Suppressor macrophage (primary cell): Measurements from ENCODE around the gene ARID4A.
"Not testable (repeated sequence)": the region's sequence is repeated elsewhere in the genome, so short reads cannot be mapped to it uniquely, and the experiment has no call there.

Source experiments
- DNase-seq, 4 experiments: peaks; one replicate each; pipeline ENCODE4 v3.0.0-alpha.2; 2020 to 2022

Gene ARID4A

DNA sequence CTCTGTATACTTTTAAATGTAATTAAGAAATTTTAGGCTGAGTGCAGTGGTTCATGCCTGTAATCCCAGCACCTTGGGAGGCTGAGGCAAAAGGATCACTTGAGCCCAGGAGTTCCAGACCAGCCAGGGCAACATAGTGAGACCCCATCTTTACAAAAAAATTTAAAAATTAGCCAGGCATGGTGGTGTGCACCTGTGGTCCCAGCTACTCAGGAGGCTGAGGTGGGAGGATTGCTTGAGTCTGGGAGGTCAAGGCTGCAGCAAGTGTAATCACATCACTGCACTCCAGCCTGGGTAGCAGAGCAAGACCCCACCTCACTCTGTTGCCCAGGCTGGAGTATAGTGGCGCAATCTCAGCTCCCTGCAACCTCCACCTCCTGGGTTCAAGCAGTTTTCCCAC lies 63.9 kb downstream of the ARID4A start:
- not testable (repeated sequence) for DNase-seq

DNA sequence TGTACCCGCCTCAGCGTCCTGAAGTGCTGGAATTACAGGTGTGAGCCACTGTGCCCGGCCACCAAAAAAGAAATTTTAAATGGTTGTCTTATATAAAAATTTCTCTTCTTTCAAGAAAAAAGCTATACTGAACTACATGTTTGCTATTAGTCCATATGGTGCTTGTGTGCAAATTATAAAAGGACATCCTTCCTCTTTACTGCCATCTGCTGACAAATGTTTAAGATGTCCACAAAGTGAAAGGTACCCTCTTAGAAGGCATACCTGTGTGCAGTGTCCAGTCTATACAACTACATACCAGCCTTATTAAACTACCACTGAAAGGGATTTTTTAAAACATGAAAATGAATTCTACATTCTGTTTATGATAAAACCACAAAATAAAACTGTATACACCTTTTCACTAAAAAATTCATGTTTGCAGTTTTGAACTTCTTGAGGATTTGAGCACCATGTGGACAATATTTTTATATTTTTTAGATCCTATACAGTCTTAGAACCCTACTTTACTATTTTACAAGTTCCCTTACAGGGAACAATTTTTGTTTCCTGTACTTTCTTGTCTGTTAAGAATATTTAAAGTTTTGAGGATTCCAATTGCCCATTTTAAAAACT lies 64.5 kb downstream of the ARID4A start:
- DNase-seq, result peak in 1 of 4 experiments; percentile 28

DNA sequence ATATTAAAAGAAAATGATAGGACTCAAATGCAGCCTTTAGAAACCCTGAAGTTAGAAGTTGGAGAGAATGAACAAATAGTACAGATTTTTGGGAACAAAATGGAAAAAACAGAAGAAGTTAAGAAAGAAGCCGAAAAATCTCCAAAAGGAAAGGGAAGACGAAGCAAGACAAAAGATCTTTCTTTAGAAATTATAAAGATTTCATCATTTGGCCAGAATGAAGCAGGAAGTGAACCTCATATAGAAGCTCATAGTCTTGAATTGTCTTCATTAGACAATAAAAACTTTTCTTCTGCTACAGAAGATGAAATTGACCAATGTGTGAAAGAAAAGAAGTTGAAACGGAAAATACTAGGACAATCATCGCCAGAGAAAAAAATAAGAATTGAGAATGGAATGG lies 66.0 kb downstream of the ARID4A start:
- peak in 2 of 4 experiments; percentile 47 to 48 for DNase-seq

DNA sequence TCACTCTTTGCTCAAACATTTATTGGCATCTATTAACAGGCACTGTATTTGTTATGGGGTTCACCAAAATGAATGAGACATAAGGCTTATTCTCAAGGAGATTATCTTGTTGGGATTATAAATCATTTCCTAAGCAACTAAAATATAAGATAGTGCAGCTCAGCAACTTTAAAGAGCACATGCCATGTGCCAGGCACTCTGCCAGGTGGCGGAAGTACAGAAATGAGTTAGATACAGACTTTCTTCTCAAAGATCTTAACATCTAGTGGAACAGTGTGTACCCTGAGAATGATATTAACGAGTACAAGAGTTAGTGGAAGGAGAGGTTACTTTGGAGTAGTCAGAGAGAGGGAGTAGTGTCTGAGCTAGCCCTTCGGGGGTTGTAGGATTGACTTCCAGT lies 68.9 kb downstream of the ARID4A start:
- no peak for DNase-seq

DNA sequence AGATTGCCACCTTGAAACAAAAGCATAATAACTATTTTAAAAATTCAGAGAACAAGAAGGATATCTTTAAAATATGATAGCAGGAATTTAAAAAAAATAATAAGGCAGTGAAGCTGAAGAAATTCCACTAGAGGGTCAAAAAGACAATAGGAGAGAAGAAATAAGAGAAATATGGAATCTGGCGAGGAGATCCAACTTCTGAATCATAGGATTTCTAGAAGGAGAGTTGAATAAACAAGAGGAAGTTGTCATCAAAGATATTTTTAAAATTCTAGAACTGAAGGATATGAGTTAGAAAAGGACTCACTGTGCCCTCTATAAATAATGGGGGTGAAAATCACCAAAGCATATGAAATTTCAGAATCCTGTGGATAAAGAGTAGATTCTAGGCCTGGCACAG lies 70.6 kb downstream of the ARID4A start:
- no peak for DNase-seq

DNA sequence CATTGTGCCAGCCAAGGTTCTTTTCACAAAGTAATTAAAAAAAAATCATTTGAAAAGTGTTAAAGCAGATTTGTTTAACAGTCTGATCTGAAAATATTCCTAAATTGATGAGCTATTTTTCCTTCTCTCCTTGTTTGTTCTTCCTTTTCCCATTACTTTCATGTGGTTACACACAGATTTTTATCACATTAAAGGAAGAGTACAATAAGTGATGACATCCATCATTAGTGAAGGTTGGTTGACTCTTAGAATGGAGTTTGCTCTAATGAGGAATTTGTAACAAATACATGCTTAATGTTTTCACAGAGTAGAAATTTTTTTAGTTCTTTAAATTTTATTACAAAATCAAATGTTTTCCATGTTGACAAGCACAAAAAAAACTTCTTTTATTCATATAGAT lies 78.4 kb downstream of the ARID4A start:
- no peak for DNase-seq

DNA sequence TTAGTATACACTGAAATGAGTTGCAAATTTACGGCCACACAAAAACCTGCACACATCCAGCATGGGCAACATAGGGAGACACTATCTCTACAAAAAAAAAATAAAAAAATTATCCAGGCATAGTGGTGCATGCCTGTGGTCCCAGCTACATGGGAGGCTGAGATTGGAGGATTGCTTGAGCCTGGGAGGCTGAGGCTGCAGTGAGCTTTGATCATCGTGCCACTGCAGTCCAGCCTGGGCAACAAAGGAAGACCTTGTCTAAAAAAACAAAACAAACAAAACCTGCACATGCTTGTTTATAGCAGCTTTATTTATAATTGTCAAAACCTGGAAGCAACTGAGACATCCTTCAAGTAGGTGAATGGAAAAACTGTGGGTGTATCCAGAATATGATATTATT lies 92.5 kb downstream of the ARID4A start:
- DNase-seq, result no peak

DNA sequence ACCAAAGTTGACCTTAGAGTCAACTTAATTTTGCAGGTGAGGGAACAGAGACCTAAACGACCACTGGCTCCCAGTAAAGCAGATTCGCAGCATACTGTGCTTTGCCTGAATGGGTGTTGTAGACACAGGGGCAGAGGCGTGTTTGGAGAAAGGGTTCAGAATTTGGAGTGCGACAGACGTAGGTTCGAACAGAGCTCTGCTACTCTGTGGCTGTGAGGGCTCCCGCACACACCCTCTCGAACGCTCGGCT lies 97.1 kb downstream of the ARID4A start:
- peak in 1 of 4 experiments; percentile 2 for DNase-seq

DNA sequence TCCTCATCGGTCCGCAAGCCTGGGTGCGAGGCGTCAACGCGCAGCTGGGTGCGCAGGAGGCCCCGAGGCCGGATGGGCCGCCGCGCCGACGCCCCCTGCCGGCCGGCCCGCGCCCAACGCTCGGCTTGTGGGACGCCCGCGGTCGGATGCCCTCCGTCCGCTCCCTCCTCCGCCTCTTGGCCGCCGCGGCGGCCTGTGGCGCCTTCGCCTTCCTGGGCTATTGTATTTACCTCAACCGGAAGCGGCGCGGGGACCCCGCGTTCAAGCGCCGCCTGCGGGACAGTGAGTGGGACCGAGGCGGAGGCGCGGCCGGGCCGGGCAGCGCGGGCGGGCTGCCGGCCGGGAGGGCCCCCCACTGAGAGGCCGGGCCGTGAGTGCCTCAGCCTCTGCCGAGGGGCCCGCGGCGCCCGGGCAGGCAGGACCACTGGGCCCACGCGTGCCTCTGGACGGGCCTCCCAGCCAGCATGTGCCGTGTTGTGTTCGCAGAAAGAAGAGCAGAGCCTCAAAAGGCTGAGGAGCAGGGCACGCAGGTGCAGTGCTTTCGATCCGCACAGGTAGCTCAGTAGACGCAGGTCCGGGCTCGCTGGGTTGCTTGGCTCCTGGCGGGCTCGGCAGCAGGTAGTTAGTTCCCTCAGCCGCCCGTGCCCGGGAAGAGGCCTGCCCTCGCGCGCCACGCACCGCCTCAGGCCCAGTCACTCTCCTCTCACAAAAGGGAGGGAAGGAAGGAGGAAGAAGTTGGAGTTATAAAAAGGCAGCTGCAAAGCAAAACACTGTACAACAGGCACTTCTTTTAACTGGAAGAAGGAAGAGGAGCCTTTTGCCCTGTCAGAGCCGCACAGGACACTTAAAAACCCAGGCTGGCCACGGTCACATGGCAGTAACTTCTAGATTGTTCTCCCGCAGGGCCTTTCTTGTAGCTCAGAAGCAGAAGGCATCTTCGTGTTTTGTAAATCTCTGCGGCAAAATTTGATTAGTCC lies 97.7 kb downstream of the ARID4A start, which contains the start of gene TOMM20L:
Gene TOMM20L (plus strand): TSS at position 119 of the 977 bp plus-strand sequence. CDS start 28 bp downstream, at position 147.
- DNase-seq, result peak; percentile 79 to 90 (median 88)

DNA sequence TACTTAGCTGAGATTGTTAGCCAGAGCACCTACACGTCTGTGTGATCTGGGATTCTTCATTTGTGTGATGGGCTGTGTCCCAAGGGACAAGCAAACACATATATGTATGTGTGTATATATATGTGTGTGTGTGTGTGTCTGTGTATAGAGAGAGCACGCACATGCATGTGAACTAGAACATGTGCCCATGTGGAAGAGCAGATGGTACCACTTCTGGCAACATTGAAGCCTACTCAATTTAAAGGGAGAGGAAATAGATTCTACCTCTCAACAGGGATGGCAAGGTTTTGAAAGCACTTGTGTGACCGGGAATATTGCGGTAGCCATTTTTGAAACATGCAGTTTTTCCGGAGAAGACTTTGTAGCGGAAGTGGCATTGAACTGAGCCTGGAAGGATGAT lies 98.8 kb downstream of the ARID4A start:
- no peak for DNase-seq

DNA sequence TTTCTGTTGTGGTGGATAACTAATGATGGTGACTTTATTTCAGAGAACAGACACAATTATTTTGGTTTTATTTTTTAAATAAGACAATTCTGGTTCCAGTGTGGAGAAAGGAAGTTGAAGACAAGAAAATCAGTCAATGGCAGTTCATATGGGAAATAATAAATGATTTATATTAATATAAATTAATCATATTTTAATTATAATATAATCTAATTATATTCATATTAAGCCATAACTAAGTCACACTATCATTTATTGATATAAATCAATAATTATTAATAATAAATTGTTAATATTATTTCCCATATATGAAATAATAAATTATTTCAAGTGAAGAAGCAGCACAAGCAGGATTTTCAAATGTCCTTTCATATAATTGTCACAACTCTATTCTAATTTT lies 100.1 kb downstream of the ARID4A start:
- no peak for DNase-seq

DNA sequence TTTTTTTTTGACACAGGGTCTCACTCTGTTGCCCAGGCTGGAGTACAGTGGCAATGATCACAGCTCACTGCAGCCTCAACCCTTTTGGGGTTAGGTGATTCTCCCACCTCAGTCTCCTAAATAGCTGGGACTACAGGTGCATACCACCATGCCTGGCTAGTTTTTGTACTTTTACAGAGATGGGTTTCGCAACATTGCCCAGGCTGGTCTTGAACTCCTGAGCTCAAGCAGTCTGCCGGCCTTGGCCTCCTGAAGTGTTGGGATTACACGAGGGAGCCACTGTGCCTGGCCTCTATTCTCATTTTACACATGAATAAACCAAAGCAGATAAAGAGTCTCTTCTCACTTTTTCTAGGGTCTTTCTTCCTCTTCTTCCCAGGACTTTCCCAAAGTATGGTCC lies 100.5 kb downstream of the ARID4A start:
- no peak for DNase-seq

DNA sequence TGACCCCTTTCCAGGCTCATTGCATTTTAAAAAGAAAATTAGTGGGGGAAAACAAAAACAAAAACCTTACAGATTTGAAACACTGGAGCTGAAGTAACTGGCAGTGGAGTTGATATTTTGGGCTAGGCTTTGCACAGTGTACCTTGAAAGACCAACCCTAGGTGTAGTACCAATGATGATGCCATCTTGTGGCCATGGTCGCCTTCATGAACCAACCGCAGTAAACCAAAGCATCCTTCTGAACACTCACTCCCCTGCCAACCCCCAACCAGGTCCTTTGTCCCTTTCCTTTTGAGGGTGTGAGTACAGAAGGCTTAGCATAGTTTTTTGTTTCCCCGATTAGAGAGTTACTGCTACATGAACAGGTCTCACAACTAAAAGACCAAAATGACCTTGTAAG lies 103.2 kb downstream of the ARID4A start:
- DNase-seq, result no peak

DNA sequence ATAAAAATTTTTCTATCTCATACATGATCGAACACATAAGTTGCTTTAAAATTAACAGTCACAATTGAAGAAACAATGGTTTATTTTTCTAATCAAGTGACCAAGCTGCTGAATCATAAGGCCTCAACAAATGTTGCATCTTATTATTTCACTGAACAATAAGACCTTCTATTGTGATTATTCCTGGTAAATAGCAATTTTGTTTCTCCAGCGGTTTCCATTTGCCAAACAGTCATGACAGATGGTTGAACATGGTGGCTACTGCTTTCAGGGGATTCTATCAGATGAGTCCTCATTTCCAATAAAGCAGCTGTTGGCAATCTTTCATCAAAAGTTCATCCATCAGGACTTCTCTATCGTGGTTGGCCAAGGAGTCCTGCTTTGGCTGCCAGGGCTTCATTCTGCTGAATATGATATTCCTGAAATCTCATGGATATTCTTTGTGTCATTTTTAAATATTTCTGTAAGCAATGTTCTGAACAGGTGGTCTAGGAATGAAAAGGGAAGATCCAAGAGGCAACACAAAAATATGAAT lies 110.4 kb downstream of the ARID4A start:
- DNase-seq, result no peak

DNA sequence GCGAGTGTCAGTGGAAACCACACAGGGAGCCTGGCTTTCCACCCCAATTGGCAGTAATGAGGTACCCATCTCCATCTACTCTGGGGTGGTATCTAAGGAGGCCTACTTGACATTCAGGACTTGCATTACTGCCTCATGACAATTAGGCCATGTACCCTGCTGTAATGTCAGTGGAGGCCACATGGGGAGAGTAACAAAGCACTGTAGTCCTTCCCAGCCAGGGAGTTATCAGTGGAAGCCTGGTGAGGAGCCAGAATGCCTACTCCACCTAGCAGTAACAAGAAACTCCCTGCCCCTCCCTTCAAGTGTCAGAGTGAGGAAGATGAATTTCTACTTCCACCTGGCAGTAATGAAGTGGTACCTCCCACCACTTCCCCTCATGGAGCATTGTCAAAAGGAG lies 116.5 kb downstream of the ARID4A start:
- no peak for DNase-seq

DNA sequence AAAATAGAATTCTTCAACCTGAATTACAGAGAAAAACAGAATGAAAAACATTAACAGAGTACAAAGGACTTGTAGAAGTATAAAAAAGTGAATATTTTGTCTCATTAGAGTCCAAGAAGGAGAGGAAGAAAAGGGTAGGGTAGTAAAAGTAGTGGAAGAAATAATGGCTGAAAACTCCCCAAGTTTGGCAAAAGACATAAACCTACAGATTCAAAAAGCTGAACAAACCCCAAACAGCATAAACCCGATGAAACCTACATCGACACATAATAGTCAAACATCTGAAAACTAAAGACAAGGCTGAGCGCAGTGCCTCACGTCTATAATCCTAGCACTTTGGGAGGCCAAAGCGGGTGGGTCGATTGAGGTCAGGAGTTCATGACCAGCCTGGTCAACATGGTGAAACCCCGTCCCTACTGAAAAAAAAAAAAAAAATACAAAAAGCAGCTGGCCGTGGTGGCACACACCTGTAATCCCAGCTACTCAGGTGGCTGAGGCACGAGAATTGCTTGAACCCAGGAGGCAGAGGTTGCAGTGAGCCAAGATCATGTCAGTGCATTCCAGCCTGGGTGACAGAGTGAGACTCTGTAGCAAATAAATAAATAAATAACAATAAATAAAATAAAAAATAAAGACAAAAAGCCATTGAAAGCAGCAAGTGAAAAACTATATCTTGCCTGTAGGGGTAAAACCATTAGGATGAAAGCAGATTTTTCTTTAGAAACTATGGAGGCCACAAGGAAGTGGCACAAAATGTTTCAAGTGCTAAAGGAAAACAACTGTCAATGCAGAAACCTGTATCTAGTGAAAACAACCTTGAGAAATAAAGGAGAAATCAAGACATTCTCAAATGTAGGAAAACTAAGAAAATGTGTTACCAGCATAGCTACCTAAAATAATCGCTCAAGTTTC lies 117.5 kb downstream of the ARID4A start:
- DNase-seq, result no peak

DNA sequence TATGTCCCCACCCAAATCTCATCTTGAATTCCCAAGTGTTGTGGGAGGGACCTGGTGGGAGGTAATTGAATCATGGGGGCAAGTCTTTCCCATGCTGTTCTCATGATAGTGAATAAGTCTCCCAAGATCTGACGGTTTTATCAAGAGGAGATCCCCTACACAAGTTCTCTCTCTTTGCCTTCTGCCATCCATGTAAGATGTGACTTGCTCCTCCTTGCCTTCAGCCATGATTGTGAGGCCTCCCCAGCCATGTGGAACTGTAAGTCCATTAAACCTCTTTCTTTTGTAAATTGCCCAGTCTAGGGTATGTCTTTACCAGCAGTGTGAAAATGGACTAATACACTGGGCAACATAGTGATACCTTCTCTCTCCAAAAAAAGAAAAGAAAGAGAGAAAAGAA lies 118.6 kb downstream of the ARID4A start:
- not testable (repeated sequence) for DNase-seq
